HFFc6 (cell line): ENCODE data around the gene STAG3. TPM values are rescaled to one million over a fixed set of nuclear protein-coding genes. Genes with fewer than 3 reads are reported as not detected.

Source experiments
- DNase-seq: peaks from one replicate; pipeline ENCODE4 v3.0.0-alpha.2; 2018
- H3K27ac Mint-ChIP-seq: 2 replicates; pipeline ENCODE4 v1.8.0; 2020; ENCODE audit warnings: mild to moderate bottlenecking, mixed read lengths
- H3K27me3 Mint-ChIP-seq: 2 replicates; pipeline ENCODE4 v1.8.0; 2021; ENCODE audit warnings: mild to moderate bottlenecking, moderate library complexity, mixed read lengths; ENCODE audit not compliant: insufficient read depth
- H3K36me3 Mint-ChIP-seq: 2 replicates; pipeline ENCODE4 v1.8.0; 2021; ENCODE audit warnings: low read depth, mixed read lengths
- H3K4me1 Mint-ChIP-seq: 2 replicates; pipeline ENCODE4 v1.8.0; 2020; ENCODE audit warnings: low read depth, mixed read lengths
- H3K4me3 Mint-ChIP-seq: 2 replicates; pipeline ENCODE4 v1.8.0; 2020; ENCODE audit warnings: mild to moderate bottlenecking, moderate library complexity, mixed read lengths
- H3K9me3 Mint-ChIP-seq: 2 replicates; pipeline ENCODE4 v1.8.0; 2020; ENCODE audit warnings: mild to moderate bottlenecking, mixed read lengths
- CTCF ChIP-seq: fragments of 200-600 bp; sonication (generic); IDR thresholded peaks from 2 replicates; pipeline ENCODE4 v1.5.0; 2021; ENCODE audit warnings: antibody characterized with exemption, mild to moderate bottlenecking
- total RNA-seq, 6 experiments: library from RNA; stranded (reverse); fragmentation: NEBNext Ultra II Directional; extraction: Animal tissue kit (Norgen Biotek cat#: 25700); gene quantifications; 2 replicates in 1 of 6; 3 replicates in 5 of 6; pipeline ENCODE4 v1.2.3, GENCODE V29; 2021

The STAG3 gene
- total RNA-seq, 6 experiments from 2014 or later = 0.24 to 0.91 (median 0.43) TPM

- no peaks in the 10 kb centered on the region for H3K9me3 Mint-ChIP-seq
- no peak for DNase-seq
- TF ChIP-seq CTCF = no peak
- no peak overlapping the region for H3K27ac Mint-ChIP-seq
- H3K27me3 Mint-ChIP-seq = peaks cover 35% of the 10 kb centered on the region
- no peaks in the 10 kb centered on the region for H3K4me1 Mint-ChIP-seq
- H3K4me3 Mint-ChIP-seq = no peak overlapping the region
- H3K36me3 Mint-ChIP-seq = no peaks in the 10 kb centered on the region
These were observed 20.5 kb downstream of the STAG3 start for GRCh38 chr7:100198266-100198665.

GRCh38 chr7:100200693-100201092 is 23.0 kb downstream of the STAG3 start:
- Mint-ChIP-seq H3K27ac (no peak overlapping the region), H3K36me3 (no peaks in the 10 kb centered on the region), H3K9me3 (no peaks in the 10 kb centered on the region), H3K4me3 (no peak overlapping the region), H3K27me3 (peaks cover 44% of the 10 kb centered on the region), H3K4me1 (no peaks in the 10 kb centered on the region)
- DNase-seq = no peak
- TF ChIP-seq CTCF = no peak

GRCh38 chr7:100204454-100204853 is 26.7 kb downstream of the STAG3 start:
- Mint-ChIP-seq H3K36me3 (no peaks in the 10 kb centered on the region), H3K27me3 (peaks cover 46% of the 10 kb centered on the region), H3K4me1 (no peaks in the 10 kb centered on the region), H3K27ac (no peak overlapping the region), H3K9me3 (no peaks in the 10 kb centered on the region), H3K4me3 (no peak overlapping the region)
- TF ChIP-seq CTCF = no peak
- no peak for DNase-seq

GRCh38 chr7:100208911-100209408 is 31.2 kb downstream of the STAG3 start:
- peaks cover 34% of the 10 kb centered on the region for H3K27me3 Mint-ChIP-seq
- TF ChIP-seq CTCF = no peak
- H3K4me3 Mint-ChIP-seq = no peak overlapping the region
- H3K9me3 Mint-ChIP-seq = no peaks in the 10 kb centered on the region
- H3K4me1 Mint-ChIP-seq = no peaks in the 10 kb centered on the region
- DNase-seq = no peak
- no peaks in the 10 kb centered on the region for H3K36me3 Mint-ChIP-seq
- H3K27ac Mint-ChIP-seq = no peak overlapping the region

- H3K9me3 Mint-ChIP-seq = no peaks in the 10 kb centered on the region
- H3K4me1 Mint-ChIP-seq = no peaks in the 10 kb centered on the region
- DNase-seq = no peak
- peaks cover 31% of the 10 kb centered on the region for H3K27me3 Mint-ChIP-seq
- TF ChIP-seq CTCF = no peak
- H3K4me3 Mint-ChIP-seq = no peak overlapping the region
- H3K27ac Mint-ChIP-seq = no peak overlapping the region
- no peaks in the 10 kb centered on the region for H3K36me3 Mint-ChIP-seq
These were observed 31.8 kb downstream of the STAG3 start for GRCh38 chr7:100209493-100209892.

GRCh38 chr7:100210805-100211204 is 33.1 kb downstream of the STAG3 start:
- no peak for TF ChIP-seq CTCF
- H3K4me1 Mint-ChIP-seq = no peaks in the 10 kb centered on the region
- H3K36me3 Mint-ChIP-seq = no peaks in the 10 kb centered on the region
- peaks cover 29% of the 10 kb centered on the region for H3K27me3 Mint-ChIP-seq
- no peak for DNase-seq
- H3K27ac Mint-ChIP-seq = no peak overlapping the region
- H3K4me3 Mint-ChIP-seq = no peak overlapping the region
- H3K9me3 Mint-ChIP-seq = no peaks in the 10 kb centered on the region
